Measurements from ENCODE around the gene PCDHGA2.
"Not testable (repeated sequence)": the region's sequence is repeated elsewhere in the genome, so short reads cannot be mapped to it uniquely, and the experiment has no call there.

DNA sequence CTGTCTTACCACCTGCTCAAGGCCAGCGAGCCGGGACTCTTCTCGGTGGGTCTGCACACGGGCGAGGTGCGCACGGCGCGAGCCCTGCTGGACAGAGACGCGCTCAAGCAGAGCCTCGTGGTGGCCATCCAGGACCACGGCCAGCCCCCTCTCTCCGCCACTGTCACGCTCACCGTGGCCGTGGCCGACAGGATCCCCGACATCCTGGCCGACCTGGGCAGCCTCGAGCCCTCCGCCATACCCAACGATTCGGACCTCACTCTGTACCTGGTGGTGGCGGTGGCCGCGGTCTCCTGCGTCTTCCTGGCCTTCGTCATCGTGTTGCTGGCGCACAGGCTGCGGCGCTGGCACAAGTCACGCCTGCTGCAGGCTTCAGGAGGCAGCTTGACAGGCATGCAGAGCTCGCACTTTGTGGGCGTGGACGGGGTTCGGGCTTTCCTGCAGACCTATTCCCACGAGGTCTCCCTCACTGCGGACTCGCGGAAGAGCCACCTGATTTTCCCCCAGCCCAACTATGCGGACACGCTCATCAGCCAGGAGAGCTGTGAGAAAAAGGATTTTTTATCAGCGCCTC is 2.3 kb downstream of the PCDHGA2 start:
- TF ChIP-seq, protein P1, sequence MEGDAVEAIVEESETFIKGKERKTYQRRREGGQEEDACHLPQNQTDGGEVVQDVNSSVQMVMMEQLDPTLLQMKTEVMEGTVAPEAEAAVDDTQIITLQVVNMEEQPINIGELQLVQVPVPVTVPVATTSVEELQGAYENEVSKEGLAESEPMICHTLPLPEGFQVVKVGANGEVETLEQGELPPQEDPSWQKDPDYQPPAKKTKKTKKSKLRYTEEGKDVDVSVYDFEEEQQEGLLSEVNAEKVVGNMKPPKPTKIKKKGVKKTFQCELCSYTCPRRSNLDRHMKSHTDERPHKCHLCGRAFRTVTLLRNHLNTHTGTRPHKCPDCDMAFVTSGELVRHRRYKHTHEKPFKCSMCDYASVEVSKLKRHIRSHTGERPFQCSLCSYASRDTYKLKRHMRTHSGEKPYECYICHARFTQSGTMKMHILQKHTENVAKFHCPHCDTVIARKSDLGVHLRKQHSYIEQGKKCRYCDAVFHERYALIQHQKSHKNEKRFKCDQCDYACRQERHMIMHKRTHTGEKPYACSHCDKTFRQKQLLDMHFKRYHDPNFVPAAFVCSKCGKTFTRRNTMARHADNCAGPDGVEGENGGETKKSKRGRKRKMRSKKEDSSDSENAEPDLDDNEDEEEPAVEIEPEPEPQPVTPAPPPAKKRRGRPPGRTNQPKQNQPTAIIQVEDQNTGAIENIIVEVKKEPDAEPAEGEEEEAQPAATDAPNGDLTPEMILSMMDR (IDR thresholded peaks at IDR 0.05): not testable (repeated sequence)
- not testable (repeated sequence) for TF ChIP-seq POLR2A (IDR thresholded peaks at IDR 0.05)
